GM23338 (cell line): Measurements from ENCODE around the gene LIX1L. TPM values are rescaled to one million over a fixed set of nuclear protein-coding genes. Genes with fewer than 3 reads are reported as not detected.

ENCODE experiments used
- ATAC-seq: fragments of 200-7000 bp; cut with Tn5 transposase; 3 replicates; pipeline ENCODE4 v1.9.1; 2020
- DNase-seq: peaks from one replicate; pipeline ENCODE4 v3.0.0-alpha.2; 2015; ENCODE audit warnings: low spot score
- H2AFZ ChIP-seq: fragments of 200-600 bp; sonication (generic); 2 replicates; pipeline ENCODE4 v1.8.0; 2016; ENCODE audit warnings: antibody characterized with exemption, mild to moderate bottlenecking, moderate library complexity
- H3F3A ChIP-seq: fragments of 200-600 bp; sonication (generic); replicated peaks from 2 replicates; pipeline ENCODE4 v1.8.0; 2017; ENCODE audit warnings: antibody characterized with exemption, mixed run types, low read depth
- H3K27ac ChIP-seq: fragments of 200-600 bp; sonication (generic); 2 replicates; pipeline ENCODE4 v1.6.1; 2016; ENCODE audit warnings: low read depth
- H3K27me3 ChIP-seq: fragments of 200-600 bp; sonication (generic); 2 replicates; pipeline ENCODE4 v1.8.0; 2016; ENCODE audit warnings: mild to moderate bottlenecking, mixed run types, moderate library complexity; ENCODE audit not compliant: insufficient read depth
- H3K36me3 ChIP-seq: fragments of 200-600 bp; sonication (generic); 2 replicates; pipeline ENCODE4 v1.8.0; 2016; ENCODE audit warnings: mild to moderate bottlenecking; ENCODE audit not compliant: insufficient read depth
- H3K4me1 ChIP-seq: fragments of 200-600 bp; sonication (generic); 2 replicates; pipeline ENCODE4 v1.8.0; 2016; ENCODE audit warnings: mild to moderate bottlenecking, moderate library complexity; ENCODE audit not compliant: insufficient read depth
- H3K4me2 ChIP-seq: fragments of 200-600 bp; sonication (generic); 2 replicates; pipeline ENCODE4 v1.7.1; 2017; ENCODE audit warnings: mixed run types
- H3K4me3 ChIP-seq: fragments of 200-600 bp; sonication (generic); 2 replicates; pipeline ENCODE4 v1.6.1; 2016; ENCODE audit warnings: mixed run types
- H3K79me2 ChIP-seq: fragments of 200-600 bp; sonication (generic); replicated peaks from 2 replicates; pipeline ENCODE4 v1.8.0; 2017; ENCODE audit warnings: mild to moderate bottlenecking; ENCODE audit not compliant: insufficient read depth
- H3K9me2 ChIP-seq: fragments of 200-600 bp; sonication (generic); 2 replicates; pipeline ENCODE4 v1.8.0; 2017; ENCODE audit not compliant: insufficient read depth
- H4K20me1 ChIP-seq: fragments of 200-600 bp; sonication (generic); replicated peaks from 2 replicates; pipeline ENCODE4 v1.8.0; 2017; ENCODE audit warnings: mild to moderate bottlenecking; ENCODE audit not compliant: insufficient read depth
- H3K27ac Mint-ChIP-seq: 2 replicates; pipeline ENCODE4 v1.8.0; 2020; ENCODE audit warnings: inconsistent platforms, mild to moderate bottlenecking, moderate library complexity, mixed read lengths
- H3K27me3 Mint-ChIP-seq: 3 replicates; pipeline ENCODE4 v1.8.0; 2022; ENCODE audit warnings: low read depth, mild to moderate bottlenecking, moderate library complexity, mixed read lengths, inconsistent platforms; ENCODE audit not compliant: insufficient read depth, poor library complexity
- H3K36me3 Mint-ChIP-seq: 3 replicates; pipeline ENCODE4 v1.8.0; 2021; ENCODE audit warnings: low read depth, mild to moderate bottlenecking, inconsistent platforms, moderate library complexity, mixed read lengths
- H3K4me1 Mint-ChIP-seq: 3 replicates; pipeline ENCODE4 v1.8.0; 2020; ENCODE audit warnings: mild to moderate bottlenecking, inconsistent platforms, mixed read lengths
- H3K4me3 Mint-ChIP-seq: 3 replicates; pipeline ENCODE4 v1.8.0; 2021; ENCODE audit warnings: moderate library complexity, mild to moderate bottlenecking, inconsistent platforms, mixed read lengths
- H3K9me3 Mint-ChIP-seq: 3 replicates; pipeline ENCODE4 v1.8.0; 2020; ENCODE audit warnings: moderate library complexity, mild to moderate bottlenecking, inconsistent platforms, mixed read lengths
- CREB1 ChIP-seq: fragments of 250-450 bp; sonication (Bioruptor Pico); IDR thresholded peaks from 2 replicates; pipeline ENCODE4 v1.5.0; 2020; ENCODE audit warnings: low read depth, mild to moderate bottlenecking, moderate library complexity
- EZH2 ChIP-seq: fragments of 200-600 bp; sonication (generic); IDR thresholded peaks from one replicate; pipeline ENCODE4 v1.8.0; 2017; ENCODE audit warnings: antibody characterized with exemption, mild to moderate bottlenecking, low read depth; ENCODE audit not compliant: unreplicated experiment
- EZH2phosphoT487 ChIP-seq: fragments of 200-600 bp; sonication (generic); IDR thresholded peaks from one replicate; pipeline ENCODE4 v1.8.1; 2018; ENCODE audit warnings: antibody characterized with exemption; ENCODE audit not compliant: unreplicated experiment
- JUNB ChIP-seq: IDR thresholded peaks from one replicate; pipeline ENCODE4 v1.6.1; 2016; ENCODE audit warnings: antibody characterized with exemption; ENCODE audit not compliant: unreplicated experiment
- NANOG ChIP-seq: IDR thresholded peaks from 2 replicates; pipeline ENCODE4 v1.6.1; 2016; ENCODE audit warnings: antibody characterized with exemption, borderline replicate concordance
- POLR2AphosphoS5 ChIP-seq: IDR thresholded peaks from 2 replicates; pipeline ENCODE4 v1.6.1; 2016; ENCODE audit warnings: antibody characterized with exemption, low read depth
- STAT1 ChIP-seq: IDR thresholded peaks from one replicate; pipeline ENCODE4 v1.6.1; 2016; ENCODE audit warnings: antibody characterized with exemption; ENCODE audit not compliant: unreplicated experiment
- ZNF114 ChIP-seq: fragments of 250-450 bp; sonication (Bioruptor Pico); IDR thresholded peaks from 2 replicates; pipeline ENCODE4 v1.5.0; 2020; ENCODE audit warnings: mild to moderate bottlenecking, moderate library complexity
- ZNF331 ChIP-seq: fragments of 250-450 bp; sonication (Bioruptor Pico); IDR thresholded peaks from 2 replicates; pipeline ENCODE4 v1.5.0; 2020; ENCODE audit warnings: low read depth, mild to moderate bottlenecking, moderate library complexity
- polyA plus RNA-seq: library from polyadenylated mRNA; unstranded; fragments of >200 nt; fragmentation: Nextera tagmentation; extraction: Ambion mirVana; gene quantifications from 2 replicates; pipeline ENCODE4 v1.2.1, GENCODE V29; 2016
- total RNA-seq: library from RNA; depleted of rRNA; stranded (reverse); fragments of >200 nt; shearing (Covaris generic); gene quantifications from 2 replicates; pipeline ENCODE4 v1.2.3, GENCODE V29; 2014
- TF ChIP-seq, protein P1 (sequence below), 2 experiments: fragments of 200-600 bp in 1 of 2; sonication (generic) in 1 of 2; conservative IDR thresholded peaks; 2 replicates each; pipeline versions ENCODE4 v1.5.1 to v1.6.1; 2016 to 2017; ENCODE audit warnings: antibody characterized with exemption in 2 of 2, low read depth in 2 of 2, mild to moderate bottlenecking in 2 of 2, moderate library complexity in 1 of 2
- TF ChIP-seq, protein P2 (sequence below): fragments of 250-450 bp; sonication (Bioruptor Pico); IDR thresholded peaks from 2 replicates; pipeline ENCODE4 v1.5.0; 2020; ENCODE audit warnings: mild to moderate bottlenecking, moderate library complexity
- TF ChIP-seq, protein P3 (sequence below): IDR thresholded peaks from one replicate; pipeline ENCODE4 v1.6.1; 2018; ENCODE audit warnings: antibody characterized with exemption; ENCODE audit not compliant: unreplicated experiment
- TF ChIP-seq, protein P4 (sequence below): IDR thresholded peaks from 2 replicates; pipeline ENCODE4 v1.6.1; 2016; ENCODE audit warnings: antibody characterized with exemption

LIX1L gene
- total and polyA plus RNA-seq, 2 experiments from 2014 or later: 0.76 to 2.6 TPM

DNA sequence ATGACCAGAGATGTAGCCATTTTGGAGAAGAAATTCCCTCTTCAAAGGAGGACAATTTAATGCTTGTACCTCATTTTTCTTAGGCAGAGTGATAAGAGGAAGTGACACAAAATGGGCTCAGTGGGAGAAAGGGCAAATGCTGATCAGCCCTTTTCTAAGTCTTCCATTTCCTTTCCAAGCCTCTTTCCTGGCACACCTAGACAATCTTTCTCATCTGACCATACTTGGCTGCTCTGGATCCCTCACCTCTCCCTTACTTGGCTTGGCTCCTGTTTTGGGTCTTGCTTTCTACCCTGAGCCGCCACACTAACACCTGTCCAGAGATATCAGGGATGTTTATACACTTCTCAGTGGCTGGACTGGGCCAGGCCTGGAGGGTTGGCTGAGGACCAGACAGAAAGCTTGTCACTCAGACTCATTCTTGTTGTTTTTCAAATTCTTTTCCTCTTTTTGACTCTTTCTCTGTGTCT, 25.4 kb upstream of the LIX1L start:
- H3F3A ChIP-seq: no peaks in the 10 kb centered on the region
- H4K20me1 ChIP-seq: no peaks in the 10 kb centered on the region
- Mint-ChIP-seq H3K27ac (no peak overlapping the region), H3K4me1 (peaks cover 25% of the 10 kb centered on the region), H3K27me3 (peaks cover 3% of the 10 kb centered on the region), H3K9me3 (no peaks in the 10 kb centered on the region), H3K4me3 (no peak overlapping the region), H3K36me3 (no peaks in the 10 kb centered on the region)
- H3K36me3 ChIP-seq: no peaks in the 10 kb centered on the region
- no peaks in the 10 kb centered on the region for H3K79me2 ChIP-seq
- no peak overlapping the region for H3K4me3 ChIP-seq
- no peaks in the 10 kb centered on the region for H3K9me2 ChIP-seq
- H3K4me1 ChIP-seq: peaks cover 20% of the 10 kb centered on the region
- no peak for DNase-seq
- H3K27me3 ChIP-seq: no peaks in the 10 kb centered on the region
- no peak for ATAC-seq
- no peak overlapping the region for H2AFZ ChIP-seq
- no peak overlapping the region for H3K27ac ChIP-seq
- no peak overlapping the region for H3K4me2 ChIP-seq
- no peak for TF ChIP-seq ZNF114 (CRISPR knock-in tag)
- TF ChIP-seq, protein P1, sequence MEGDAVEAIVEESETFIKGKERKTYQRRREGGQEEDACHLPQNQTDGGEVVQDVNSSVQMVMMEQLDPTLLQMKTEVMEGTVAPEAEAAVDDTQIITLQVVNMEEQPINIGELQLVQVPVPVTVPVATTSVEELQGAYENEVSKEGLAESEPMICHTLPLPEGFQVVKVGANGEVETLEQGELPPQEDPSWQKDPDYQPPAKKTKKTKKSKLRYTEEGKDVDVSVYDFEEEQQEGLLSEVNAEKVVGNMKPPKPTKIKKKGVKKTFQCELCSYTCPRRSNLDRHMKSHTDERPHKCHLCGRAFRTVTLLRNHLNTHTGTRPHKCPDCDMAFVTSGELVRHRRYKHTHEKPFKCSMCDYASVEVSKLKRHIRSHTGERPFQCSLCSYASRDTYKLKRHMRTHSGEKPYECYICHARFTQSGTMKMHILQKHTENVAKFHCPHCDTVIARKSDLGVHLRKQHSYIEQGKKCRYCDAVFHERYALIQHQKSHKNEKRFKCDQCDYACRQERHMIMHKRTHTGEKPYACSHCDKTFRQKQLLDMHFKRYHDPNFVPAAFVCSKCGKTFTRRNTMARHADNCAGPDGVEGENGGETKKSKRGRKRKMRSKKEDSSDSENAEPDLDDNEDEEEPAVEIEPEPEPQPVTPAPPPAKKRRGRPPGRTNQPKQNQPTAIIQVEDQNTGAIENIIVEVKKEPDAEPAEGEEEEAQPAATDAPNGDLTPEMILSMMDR (conservative IDR thresholded peaks at IDR 0.05; ENCODE audit: low read depth in 2 of 2): no peak
- no peak for TF ChIP-seq ZNF331 (CRISPR knock-in tag)
- TF ChIP-seq JUNB: no peak
- no peak for TF ChIP-seq CREB1 (CRISPR knock-in tag)
- TF ChIP-seq, protein P2, sequence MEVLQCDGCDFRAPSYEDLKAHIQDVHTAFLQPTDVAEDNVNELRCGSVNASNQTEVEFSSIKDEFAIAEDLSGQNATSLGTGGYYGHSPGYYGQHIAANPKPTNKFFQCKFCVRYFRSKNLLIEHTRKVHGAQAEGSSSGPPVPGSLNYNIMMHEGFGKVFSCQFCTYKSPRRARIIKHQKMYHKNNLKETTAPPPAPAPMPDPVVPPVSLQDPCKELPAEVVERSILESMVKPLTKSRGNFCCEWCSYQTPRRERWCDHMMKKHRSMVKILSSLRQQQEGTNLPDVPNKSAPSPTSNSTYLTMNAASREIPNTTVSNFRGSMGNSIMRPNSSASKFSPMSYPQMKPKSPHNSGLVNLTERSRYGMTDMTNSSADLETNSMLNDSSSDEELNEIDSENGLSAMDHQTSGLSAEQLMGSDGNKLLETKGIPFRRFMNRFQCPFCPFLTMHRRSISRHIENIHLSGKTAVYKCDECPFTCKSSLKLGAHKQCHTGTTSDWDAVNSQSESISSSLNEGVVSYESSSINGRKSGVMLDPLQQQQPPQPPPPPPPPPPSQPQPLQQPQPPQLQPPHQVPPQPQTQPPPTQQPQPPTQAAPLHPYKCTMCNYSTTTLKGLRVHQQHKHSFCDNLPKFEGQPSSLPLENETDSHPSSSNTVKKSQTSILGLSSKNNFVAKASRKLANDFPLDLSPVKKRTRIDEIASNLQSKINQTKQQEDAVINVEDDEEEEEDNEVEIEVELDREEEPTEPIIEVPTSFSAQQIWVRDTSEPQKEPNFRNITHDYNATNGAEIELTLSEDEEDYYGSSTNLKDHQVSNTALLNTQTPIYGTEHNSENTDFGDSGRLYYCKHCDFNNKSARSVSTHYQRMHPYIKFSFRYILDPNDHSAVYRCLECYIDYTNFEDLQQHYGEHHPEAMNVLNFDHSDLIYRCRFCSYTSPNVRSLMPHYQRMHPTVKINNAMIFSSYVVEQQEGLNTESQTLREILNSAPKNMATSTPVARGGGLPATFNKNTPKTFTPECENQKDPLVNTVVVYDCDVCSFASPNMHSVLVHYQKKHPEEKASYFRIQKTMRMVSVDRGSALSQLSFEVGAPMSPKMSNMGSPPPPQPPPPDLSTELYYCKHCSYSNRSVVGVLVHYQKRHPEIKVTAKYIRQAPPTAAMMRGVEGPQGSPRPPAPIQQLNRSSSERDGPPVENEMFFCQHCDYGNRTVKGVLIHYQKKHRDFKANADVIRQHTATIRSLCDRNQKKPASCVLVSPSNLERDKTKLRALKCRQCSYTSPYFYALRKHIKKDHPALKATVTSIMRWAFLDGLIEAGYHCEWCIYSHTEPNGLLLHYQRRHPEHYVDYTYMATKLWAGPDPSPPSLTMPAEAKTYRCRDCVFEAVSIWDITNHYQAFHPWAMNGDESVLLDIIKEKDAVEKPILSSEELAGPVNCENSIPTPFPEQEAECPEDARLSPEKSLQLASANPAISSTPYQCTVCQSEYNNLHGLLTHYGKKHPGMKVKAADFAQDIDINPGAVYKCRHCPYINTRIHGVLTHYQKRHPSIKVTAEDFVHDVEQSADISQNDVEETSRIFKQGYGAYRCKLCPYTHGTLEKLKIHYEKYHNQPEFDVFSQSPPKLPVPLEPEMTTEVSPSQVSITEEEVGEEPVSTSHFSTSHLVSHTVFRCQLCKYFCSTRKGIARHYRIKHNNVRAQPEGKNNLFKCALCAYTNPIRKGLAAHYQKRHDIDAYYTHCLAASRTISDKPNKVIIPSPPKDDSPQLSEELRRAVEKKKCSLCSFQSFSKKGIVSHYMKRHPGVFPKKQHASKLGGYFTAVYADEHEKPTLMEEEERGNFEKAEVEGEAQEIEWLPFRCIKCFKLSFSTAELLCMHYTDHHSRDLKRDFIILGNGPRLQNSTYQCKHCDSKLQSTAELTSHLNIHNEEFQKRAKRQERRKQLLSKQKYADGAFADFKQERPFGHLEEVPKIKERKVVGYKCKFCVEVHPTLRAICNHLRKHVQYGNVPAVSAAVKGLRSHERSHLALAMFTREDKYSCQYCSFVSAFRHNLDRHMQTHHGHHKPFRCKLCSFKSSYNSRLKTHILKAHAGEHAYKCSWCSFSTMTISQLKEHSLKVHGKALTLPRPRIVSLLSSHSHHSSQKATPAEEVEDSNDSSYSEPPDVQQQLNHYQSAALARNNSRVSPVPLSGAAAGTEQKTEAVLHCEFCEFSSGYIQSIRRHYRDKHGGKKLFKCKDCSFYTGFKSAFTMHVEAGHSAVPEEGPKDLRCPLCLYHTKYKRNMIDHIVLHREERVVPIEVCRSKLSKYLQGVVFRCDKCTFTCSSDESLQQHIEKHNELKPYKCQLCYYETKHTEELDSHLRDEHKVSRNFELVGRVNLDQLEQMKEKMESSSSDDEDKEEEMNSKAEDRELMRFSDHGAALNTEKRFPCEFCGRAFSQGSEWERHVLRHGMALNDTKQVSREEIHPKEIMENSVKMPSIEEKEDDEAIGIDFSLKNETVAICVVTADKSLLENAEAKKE (CRISPR knock-in tag): no peak
- TF ChIP-seq POLR2AphosphoS5: no peak
- TF ChIP-seq NANOG: no peak
- TF ChIP-seq, protein P3, sequence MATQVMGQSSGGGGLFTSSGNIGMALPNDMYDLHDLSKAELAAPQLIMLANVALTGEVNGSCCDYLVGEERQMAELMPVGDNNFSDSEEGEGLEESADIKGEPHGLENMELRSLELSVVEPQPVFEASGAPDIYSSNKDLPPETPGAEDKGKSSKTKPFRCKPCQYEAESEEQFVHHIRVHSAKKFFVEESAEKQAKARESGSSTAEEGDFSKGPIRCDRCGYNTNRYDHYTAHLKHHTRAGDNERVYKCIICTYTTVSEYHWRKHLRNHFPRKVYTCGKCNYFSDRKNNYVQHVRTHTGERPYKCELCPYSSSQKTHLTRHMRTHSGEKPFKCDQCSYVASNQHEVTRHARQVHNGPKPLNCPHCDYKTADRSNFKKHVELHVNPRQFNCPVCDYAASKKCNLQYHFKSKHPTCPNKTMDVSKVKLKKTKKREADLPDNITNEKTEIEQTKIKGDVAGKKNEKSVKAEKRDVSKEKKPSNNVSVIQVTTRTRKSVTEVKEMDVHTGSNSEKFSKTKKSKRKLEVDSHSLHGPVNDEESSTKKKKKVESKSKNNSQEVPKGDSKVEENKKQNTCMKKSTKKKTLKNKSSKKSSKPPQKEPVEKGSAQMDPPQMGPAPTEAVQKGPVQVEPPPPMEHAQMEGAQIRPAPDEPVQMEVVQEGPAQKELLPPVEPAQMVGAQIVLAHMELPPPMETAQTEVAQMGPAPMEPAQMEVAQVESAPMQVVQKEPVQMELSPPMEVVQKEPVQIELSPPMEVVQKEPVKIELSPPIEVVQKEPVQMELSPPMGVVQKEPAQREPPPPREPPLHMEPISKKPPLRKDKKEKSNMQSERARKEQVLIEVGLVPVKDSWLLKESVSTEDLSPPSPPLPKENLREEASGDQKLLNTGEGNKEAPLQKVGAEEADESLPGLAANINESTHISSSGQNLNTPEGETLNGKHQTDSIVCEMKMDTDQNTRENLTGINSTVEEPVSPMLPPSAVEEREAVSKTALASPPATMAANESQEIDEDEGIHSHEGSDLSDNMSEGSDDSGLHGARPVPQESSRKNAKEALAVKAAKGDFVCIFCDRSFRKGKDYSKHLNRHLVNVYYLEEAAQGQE: no peak
- TF ChIP-seq EZH2: no peak
- TF ChIP-seq, protein P4, sequence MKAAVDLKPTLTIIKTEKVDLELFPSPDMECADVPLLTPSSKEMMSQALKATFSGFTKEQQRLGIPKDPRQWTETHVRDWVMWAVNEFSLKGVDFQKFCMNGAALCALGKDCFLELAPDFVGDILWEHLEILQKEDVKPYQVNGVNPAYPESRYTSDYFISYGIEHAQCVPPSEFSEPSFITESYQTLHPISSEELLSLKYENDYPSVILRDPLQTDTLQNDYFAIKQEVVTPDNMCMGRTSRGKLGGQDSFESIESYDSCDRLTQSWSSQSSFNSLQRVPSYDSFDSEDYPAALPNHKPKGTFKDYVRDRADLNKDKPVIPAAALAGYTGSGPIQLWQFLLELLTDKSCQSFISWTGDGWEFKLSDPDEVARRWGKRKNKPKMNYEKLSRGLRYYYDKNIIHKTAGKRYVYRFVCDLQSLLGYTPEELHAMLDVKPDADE: no peak
- no peak for TF ChIP-seq STAT1
- no peak for TF ChIP-seq EZH2phosphoT487
